Sigmoid colon (tissue), 7 donors: ENCODE data around the gene KIAA0930. TPM values are rescaled to one million over a fixed set of nuclear protein-coding genes. Genes with fewer than 3 reads are reported as not detected.
"Not testable (repeated sequence)": the region's sequence is repeated elsewhere in the genome, so short reads cannot be mapped to it uniquely, and the experiment has no call there.

Source experiments
- DNase-seq: peaks from one replicate; pipeline ENCODE4 v3.0.0-alpha.2; 2019
- H3K27ac ChIP-seq, 4 donors: fragments of 200-600 bp; sonication (generic); one replicate each; pipeline ENCODE4 v1.5.1; 2016 to 2019; ENCODE audit warnings: mild to moderate bottlenecking in 1 of 4
- H3K27me3 ChIP-seq, 3 donors: fragments of 200-600 bp; sonication (generic); one replicate each; pipeline ENCODE4 v1.5.1; 2019; ENCODE audit warnings: mild to moderate bottlenecking in 1 of 3
- H3K36me3 ChIP-seq, 4 donors: fragments of 200-600 bp; sonication (generic); one replicate each; pipeline ENCODE4 v1.5.1; 2016 to 2019
- H3K4me1 ChIP-seq, 4 donors: fragments of 200-600 bp; sonication (generic); one replicate each; pipeline ENCODE4 v1.5.1; 2017 to 2019
- H3K4me3 ChIP-seq, 4 donors: fragments of 200-600 bp; sonication (generic); one replicate each; pipeline ENCODE4 v1.5.1; 2017 to 2019; ENCODE audit warnings: mild to moderate bottlenecking in 2 of 4, moderate library complexity in 1 of 4
- H3K9me3 ChIP-seq, 4 donors: fragments of 200-600 bp in 3 of 4; sonication (generic) in 3 of 4; one replicate each; pipeline versions ENCODE4 v1.5.1 to v1.6.1; 2013 to 2019
- EP300 ChIP-seq, 4 donors: sonication (generic); formaldehyde crosslinking; IDR thresholded peaks; one replicate each; pipeline ENCODE4 v1.6.1; 2017; ENCODE audit warnings: antibody characterized with exemption in 4 of 4
- POLR2A ChIP-seq, 2 donors: fragments of 450-650 bp; IDR thresholded peaks; one replicate each; pipeline ENCODE4 v1.6.1; 2016; ENCODE audit warnings: antibody characterized with exemption in 2 of 2, mild to moderate bottlenecking in 2 of 2, moderate library complexity in 2 of 2
- POLR2AphosphoS5 ChIP-seq, 4 donors: sonication (generic); formaldehyde crosslinking; IDR thresholded peaks; one replicate each; pipeline ENCODE4 v1.6.1; 2017; ENCODE audit warnings: antibody characterized with exemption in 4 of 4
- WGBS, 2 donors: extraction: QIAGEN DNeasy Blood & Tissue Kit; methylation state at CpG; one replicate each; pipeline ENCODE4 v1.1.7; 2013; 5-methylcytosine and 5-hydroxymethylcytosine counted together
- intact Hi-C: fragments of 100-400 bp; cut with DNase I; formaldehyde crosslinking; loops from one replicate; pipeline ENCODE4 v1.15.1; 2023
- polyA plus RNA-seq, 3 donors: library from polyadenylated mRNA; stranded (reverse); fragments of 200-250 nt; gene quantifications; one replicate each; pipeline ENCODE4 v1.2.3, GENCODE V29; 2013
- total RNA-seq, 4 donors: library from RNA; depleted of rRNA; stranded (reverse); fragments of >200 nt; gene quantifications; one replicate each; pipeline ENCODE4 v1.1.0, GENCODE V29; 2016
- TF ChIP-seq, protein P1 (sequence below), 4 experiments: fragments of 450-650 bp in 3 of 4; fragments of 200-600 bp in 1 of 4; IDR thresholded peaks; one replicate each; pipeline ENCODE4 v1.5.1; 2016 to 2019; ENCODE audit warnings: antibody characterized with exemption in 4 of 4, mild to moderate bottlenecking in 3 of 4, moderate library complexity in 2 of 4
- donor health status: healthy with polysubstance abuse.
- donor health status: Bipolar disorder and iron deficiency.
- donor health status: healthy.

Gene KIAA0930
- total and polyA plus RNA-seq, 7 donors, result 14.4 to 56.5 (median 26.8) TPM

DNA sequence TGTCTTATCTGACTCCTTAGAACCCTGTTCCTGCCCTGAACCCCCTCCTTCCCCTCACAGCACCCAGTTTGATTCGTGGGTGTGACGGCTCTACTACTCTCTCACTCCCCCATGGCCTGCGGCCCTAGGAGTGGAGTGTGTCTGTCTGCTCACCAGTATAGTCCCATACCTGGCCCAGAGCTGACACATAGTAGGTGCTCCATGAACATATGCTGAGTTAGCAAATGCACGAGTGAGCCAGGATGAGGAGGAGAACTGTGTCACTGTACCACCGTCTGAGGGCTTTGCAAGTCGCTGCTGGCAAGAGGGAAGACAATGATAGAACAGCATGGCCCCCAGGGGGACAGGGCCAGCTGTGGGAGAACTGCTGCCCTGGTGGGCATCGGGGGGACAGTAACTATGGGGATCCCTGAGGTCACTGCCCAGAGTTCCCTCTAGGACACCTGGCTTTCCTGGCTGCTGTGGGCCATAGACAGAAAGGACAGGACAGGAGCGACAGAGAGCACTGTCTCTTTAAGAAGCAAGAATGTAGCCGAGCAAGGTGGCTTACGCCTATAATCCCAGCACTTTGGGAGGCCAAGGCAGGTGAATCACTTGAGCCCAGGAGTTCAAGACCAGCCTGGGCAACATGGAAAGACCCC lies 19.2 kb upstream of the KIAA0930 start:
- Histone ChIP-seq H3K9me3 (no peaks in the 10 kb centered on the region), H3K27ac (no peak overlapping the region), H3K4me3 (no peak overlapping the region), H3K36me3 (no peaks in the 10 kb centered on the region), H3K27me3 (no peaks in the 10 kb centered on the region), H3K4me1 (peaks cover 0 to 14% (median 11%) of the 10 kb centered on the region in 4 donors)
- no peak for DNase-seq
- TF ChIP-seq POLR2AphosphoS5 (IDR thresholded peaks at IDR 0.05) (no peak), POLR2A (IDR thresholded peaks at IDR 0.05) (no peak), EP300 (IDR thresholded peaks at IDR 0.05) (no peak)
- TF ChIP-seq, protein P1, sequence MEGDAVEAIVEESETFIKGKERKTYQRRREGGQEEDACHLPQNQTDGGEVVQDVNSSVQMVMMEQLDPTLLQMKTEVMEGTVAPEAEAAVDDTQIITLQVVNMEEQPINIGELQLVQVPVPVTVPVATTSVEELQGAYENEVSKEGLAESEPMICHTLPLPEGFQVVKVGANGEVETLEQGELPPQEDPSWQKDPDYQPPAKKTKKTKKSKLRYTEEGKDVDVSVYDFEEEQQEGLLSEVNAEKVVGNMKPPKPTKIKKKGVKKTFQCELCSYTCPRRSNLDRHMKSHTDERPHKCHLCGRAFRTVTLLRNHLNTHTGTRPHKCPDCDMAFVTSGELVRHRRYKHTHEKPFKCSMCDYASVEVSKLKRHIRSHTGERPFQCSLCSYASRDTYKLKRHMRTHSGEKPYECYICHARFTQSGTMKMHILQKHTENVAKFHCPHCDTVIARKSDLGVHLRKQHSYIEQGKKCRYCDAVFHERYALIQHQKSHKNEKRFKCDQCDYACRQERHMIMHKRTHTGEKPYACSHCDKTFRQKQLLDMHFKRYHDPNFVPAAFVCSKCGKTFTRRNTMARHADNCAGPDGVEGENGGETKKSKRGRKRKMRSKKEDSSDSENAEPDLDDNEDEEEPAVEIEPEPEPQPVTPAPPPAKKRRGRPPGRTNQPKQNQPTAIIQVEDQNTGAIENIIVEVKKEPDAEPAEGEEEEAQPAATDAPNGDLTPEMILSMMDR (IDR thresholded peaks at IDR 0.05), result no peak
- intact Hi-C loops, result loop anchor here (5.0 kb wide), 2 partner anchors 98 to 158 kb away; partner anchors contain the start of gene NUP50
- 69 to 86% methylated on average over 10 of the region's 10 CpGs for WGBS, 2 donors

DNA sequence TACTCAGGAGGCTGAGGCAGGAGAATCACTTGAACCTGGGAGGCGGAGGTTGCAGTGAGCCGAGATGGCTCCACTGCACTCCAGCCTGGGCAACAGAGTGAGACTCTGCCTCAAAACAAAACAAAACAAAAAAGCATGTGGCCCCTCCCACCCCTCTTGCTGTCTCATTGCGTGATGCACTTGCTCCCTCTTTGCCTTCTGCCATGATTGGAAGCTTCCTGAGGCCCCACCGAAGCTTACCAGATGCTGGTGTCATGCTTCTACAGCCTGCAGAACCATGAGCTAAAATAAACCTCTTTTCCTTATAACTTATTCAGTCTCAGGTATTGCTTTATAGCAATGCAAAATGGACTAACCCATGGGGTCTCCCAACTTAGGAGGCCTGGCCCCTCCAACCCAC lies 17.2 kb upstream of the KIAA0930 start:
- H3K27me3 ChIP-seq, intact Hi-C loops, H3K36me3 ChIP-seq, H3K27ac ChIP-seq, H3K4me1 ChIP-seq, DNase-seq, H3K9me3 ChIP-seq, H3K4me3 ChIP-seq: not testable (repeated sequence)
- WGBS, 2 donors, result 91 to 95% methylated on average over 4 of the region's 4 CpGs

DNA sequence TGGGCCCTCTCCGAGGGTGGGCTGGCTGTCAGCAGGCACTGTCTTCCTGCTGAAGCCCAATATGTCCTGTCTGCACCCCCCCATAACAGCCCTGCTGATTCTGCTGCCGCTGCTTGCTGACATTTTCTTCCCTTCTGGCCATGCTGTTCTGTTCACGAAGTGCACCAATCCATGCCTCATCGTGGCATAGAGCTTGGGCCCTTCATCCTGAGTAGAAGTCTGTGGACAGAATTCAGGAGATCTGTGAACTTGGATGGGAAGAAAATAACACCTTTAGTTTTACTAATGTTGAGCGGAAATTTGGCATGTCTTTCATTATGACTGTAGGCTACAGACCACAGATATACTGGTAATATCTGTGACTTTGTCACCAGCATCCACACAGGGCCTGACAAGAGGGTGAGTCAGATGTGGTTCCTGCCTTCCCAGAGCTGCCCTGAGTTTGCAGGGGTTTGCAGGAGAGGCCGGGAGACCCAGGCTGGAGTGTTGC lies 14.1 kb upstream of the KIAA0930 start:
- no peak overlapping the region for H3K27ac ChIP-seq
- intact Hi-C loops, result no loop called here
- WGBS, 2 donors, result 79 to 87% methylated on average over 6 of the region's 6 CpGs

DNA sequence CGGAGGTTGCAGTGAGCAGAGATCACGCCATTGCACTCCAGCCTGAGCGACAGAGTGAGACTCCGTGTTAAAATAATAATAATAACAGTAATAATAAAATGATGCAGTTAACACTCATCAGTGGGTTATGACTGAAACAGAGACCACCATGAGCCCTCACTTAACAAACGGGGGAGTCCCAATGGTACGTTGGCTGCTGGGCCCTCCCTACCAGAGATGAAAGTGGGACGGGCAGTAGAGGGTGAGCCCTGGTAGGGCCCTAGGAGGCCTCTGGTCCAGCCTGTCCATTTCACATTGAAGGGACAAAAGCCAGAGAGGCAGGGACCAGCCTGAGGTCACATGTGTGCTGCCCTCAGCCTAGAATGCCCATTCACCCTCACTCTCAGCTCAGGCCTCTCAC lies 13.7 kb upstream of the KIAA0930 start:
- intact Hi-C loops, result no loop called here
- Histone ChIP-seq H3K4me1 (no peaks in the 10 kb centered on the region), H3K4me3 (no peak overlapping the region), H3K27ac (no peak overlapping the region), H3K9me3 (no peaks in the 10 kb centered on the region), H3K27me3 (no peaks in the 10 kb centered on the region), H3K36me3 (no peaks in the 10 kb centered on the region)
- TF ChIP-seq EP300 (IDR thresholded peaks at IDR 0.05), result no peak
- TF ChIP-seq, protein P1 (IDR thresholded peaks at IDR 0.05), result no peak
- DNase-seq, result no peak
- 90 to 96% methylated on average over 7 of the region's 7 CpGs for WGBS, 2 donors

More for the DNA sequence above, 14.1 kb upstream of the KIAA0930 start:
- Histone ChIP-seq H3K4me3 (no peak overlapping the region), H3K4me1 (no peaks in the 10 kb centered on the region), H3K36me3 (no peaks in the 10 kb centered on the region), H3K9me3 (no peaks in the 10 kb centered on the region), H3K27me3 (no peaks in the 10 kb centered on the region)
- DNase-seq, result no peak
- TF ChIP-seq POLR2A (IDR thresholded peaks at IDR 0.05), result no peak
- no peak for TF ChIP-seq EP300 (IDR thresholded peaks at IDR 0.05)
- no peak for TF ChIP-seq POLR2AphosphoS5 (IDR thresholded peaks at IDR 0.05)
- TF ChIP-seq, protein P1 (IDR thresholded peaks at IDR 0.05), result no peak

DNA sequence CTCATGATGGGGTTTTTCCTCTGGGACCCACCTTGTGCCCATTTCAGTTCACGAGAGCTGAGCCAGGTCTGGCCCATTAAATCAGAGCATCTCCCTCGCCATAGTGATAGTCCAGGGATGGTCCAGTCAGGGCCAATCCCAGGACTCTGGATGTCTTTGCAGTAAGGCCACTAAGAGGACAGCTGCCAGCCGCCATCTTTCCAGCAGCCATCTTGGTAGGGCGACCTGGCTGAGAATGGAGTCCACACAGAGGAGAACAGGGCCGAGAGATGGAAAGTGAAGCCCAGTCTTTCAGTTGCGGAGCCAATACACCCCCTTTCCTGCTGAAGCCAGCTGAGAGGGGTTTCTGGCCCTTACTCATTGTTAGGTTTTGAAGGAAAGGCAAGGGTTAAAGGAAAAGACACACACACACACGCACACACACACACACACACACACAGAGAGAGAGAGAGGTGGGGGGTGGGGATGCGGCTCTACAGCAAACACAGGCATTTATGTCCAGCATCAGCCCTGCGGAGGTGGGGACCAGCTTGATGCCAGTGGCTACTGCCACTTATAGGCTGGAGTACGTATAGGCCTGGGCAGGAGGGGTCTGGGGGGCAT lies 12.4 kb upstream of the KIAA0930 start:
- H3K27ac ChIP-seq, result no peak overlapping the region
- H3K27me3 ChIP-seq, result no peaks in the 10 kb centered on the region
- H3K36me3 ChIP-seq, result no peaks in the 10 kb centered on the region
- 88 to 91% methylated on average over 10 of the region's 10 CpGs for WGBS, 2 donors
- H3K4me3 ChIP-seq, result no peak overlapping the region
- intact Hi-C loops, result no loop called here
- H3K9me3 ChIP-seq, result no peaks in the 10 kb centered on the region
- no peak for DNase-seq
- TF ChIP-seq POLR2A (IDR thresholded peaks at IDR 0.05), result no peak
- TF ChIP-seq, protein P1 (IDR thresholded peaks at IDR 0.05), result no peak
- TF ChIP-seq POLR2AphosphoS5 (IDR thresholded peaks at IDR 0.05), result no peak
- no peak for TF ChIP-seq EP300 (IDR thresholded peaks at IDR 0.05)
- no peaks in the 10 kb centered on the region for H3K4me1 ChIP-seq
